Metanephros (tissue), 1 donor: Measurements from ENCODE around the gene ZKSCAN8. TPM values are rescaled to one million over a fixed set of nuclear protein-coding genes. Genes with fewer than 3 reads are reported as not detected.

Experiments
- total RNA-seq: library from RNA; depleted of rRNA; stranded (reverse); fragments of >200 nt; gene quantifications from one replicate; pipeline ENCODE4 v1.2.3, GENCODE V29; 2014

Gene ZKSCAN8
- 31.7 TPM for total RNA-seq

DNA sequence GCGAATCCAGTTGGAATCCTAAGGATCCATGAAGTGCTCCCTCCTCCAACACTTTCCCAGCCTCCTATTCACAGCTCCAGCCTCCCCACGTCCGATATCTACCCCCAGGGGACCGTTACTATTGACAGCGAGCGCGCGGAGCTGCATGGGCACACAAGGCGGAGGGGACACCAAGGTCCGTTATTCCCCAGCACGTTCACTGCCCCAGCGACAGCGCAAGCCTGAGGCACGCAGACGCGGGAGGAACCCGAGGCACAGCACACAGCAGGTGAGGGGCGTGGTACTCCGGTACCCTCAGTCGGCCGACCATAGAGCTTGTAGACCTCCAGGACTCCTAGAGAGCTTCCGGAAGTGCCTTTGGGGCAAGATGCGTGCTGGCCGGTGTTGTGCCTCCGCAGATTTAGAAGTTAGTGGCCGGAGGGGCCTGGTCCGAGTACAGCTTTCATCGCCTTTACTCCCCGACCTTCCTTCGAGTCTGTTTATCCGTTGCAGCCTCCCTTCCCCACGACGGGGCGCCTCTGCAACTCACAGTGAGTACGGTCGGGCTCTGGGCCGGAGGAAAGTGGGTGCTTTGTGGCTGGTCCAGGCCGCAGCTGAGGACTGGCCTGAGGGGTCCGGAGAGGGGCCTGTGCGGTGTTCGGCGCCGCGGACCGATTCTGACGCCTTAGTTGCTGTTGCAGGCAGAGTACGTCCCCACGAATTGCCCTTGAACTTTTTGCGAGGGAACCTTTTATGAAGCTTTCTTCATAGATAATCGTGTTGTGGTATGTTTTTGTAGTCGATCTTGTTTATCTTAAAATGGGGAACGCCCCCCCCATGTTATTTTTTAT is at the start of gene ZKSCAN8:
Gene ZKSCAN8 (plus strand): TSS at position 384 of the 830 bp plus-strand sequence. CDS start 6,525 bp downstream, outside the sequence.

DNA sequence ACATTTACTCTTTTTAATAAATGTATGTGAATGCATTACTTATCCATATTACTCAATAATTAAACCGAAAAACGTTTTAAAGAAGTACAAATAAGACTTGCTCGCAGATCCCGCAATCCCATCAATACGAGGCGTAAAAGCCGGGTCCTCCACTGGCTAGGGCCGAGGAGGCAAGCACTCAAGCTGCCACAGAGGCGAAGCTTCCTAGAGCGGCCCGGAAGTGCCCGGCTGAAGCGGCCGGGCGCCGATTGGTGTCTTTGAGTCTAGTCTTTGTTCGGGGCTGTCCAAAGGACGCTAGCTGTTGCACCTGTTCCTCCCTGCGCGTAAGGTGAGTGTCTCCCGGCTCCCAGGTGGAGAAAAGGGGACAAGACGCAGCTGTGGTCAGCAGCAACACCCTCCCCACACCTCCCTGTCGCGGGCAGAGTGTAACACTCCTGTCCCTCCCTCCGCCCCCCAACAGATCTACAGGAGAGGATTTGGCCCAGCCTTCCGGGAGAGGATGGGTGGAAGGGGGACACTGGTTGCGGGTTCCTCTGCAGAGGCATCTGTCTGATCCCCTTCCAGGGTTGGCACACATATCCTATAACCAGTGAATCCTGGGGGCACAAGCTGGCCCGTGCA is 17.2 kb upstream of the ZKSCAN8 start, which contains the start of gene ZSCAN16:
Gene ZSCAN16 (plus strand): TSS at position 260 of the 621 bp plus-strand sequence. CDS start 835 bp downstream, outside the sequence.

Other genes with a start within 250 kb of the ZKSCAN8 start
- gene OR2B2, start 229.5 kb upstream of the ZKSCAN8 start, total RNA-seq: not detected
- 0.23 TPM for gene OR2B6, start 184.6 kb upstream of the ZKSCAN8 start, total RNA-seq
- 3.0 TPM for gene ZNF165, start 61.3 kb upstream of the ZKSCAN8 start, total RNA-seq
- 4.4 TPM for gene ZSCAN16, start 17.3 kb upstream of the ZKSCAN8 start, total RNA-seq
- 16.6 TPM for gene ZSCAN9, start 83.4 kb downstream of the ZKSCAN8 start, total RNA-seq
- gene ZKSCAN4, start 110.4 kb downstream of the ZKSCAN8 start, total RNA-seq: 7.6 TPM
- 1.6 TPM for gene NKAPL, start 117.4 kb downstream of the ZKSCAN8 start, total RNA-seq
- gene ZSCAN26, start 125.3 kb downstream of the ZKSCAN8 start, total RNA-seq: 31.0 TPM
- 6.4 TPM for gene PGBD1, start 139.7 kb downstream of the ZKSCAN8 start, total RNA-seq
- gene ZSCAN31, start 194.3 kb downstream of the ZKSCAN8 start, total RNA-seq: 8.6 TPM
- gene ZKSCAN3, start 208.1 kb downstream of the ZKSCAN8 start, total RNA-seq: 8.6 TPM